Astrocyte (in vitro differentiated cells and primary cell): ENCODE results near the gene MAP3K6. TPM values are rescaled to one million over a fixed set of nuclear protein-coding genes. Genes with fewer than 3 reads are reported as not detected.
"Not testable (repeated sequence)": the region's sequence is repeated elsewhere in the genome, so short reads cannot be mapped to it uniquely, and the experiment has no call there.

Experiments used
- DNase-seq: peaks from one replicate; pipeline ENCODE4 v3.0.0-alpha.2; 2010; ENCODE audit warnings: low read depth
- FAIRE-seq: peaks from 2 replicates; lab custom pipeline; 2011; peaks lifted over from hg19 to GRCh38; lab: Jason Lieb, UNC
- H2AFZ ChIP-seq: 2 replicates; pipeline ENCODE4 v1.6.0; 2012; ENCODE audit warnings: low read depth, low read length, inconsistent platforms
- H3K27ac ChIP-seq: 2 replicates; pipeline ENCODE4 v1.5.1; 2011; ENCODE audit warnings: low read depth, low read length, inconsistent platforms
- H3K27me3 ChIP-seq: 2 replicates; pipeline ENCODE4 v1.6.0; 2011; ENCODE audit warnings: low read length, inconsistent platforms; ENCODE audit not compliant: insufficient read depth
- H3K36me3 ChIP-seq: 2 replicates; pipeline ENCODE4 v1.5.1; 2011; ENCODE audit warnings: low read length, inconsistent platforms; ENCODE audit not compliant: insufficient read depth
- H3K4me1 ChIP-seq: 2 replicates; pipeline ENCODE4 v1.5.1; 2011; ENCODE audit warnings: low read length, inconsistent platforms; ENCODE audit not compliant: insufficient read depth
- H3K4me2 ChIP-seq: 2 replicates; pipeline ENCODE4 v1.6.0; 2012; ENCODE audit warnings: low read length, inconsistent platforms
- H3K4me3 ChIP-seq: 2 replicates; pipeline ENCODE4 v1.5.1; 2011; ENCODE audit warnings: low read depth, mild to moderate bottlenecking, low read length, inconsistent platforms; ENCODE audit not compliant: insufficient read depth
- H3K79me2 ChIP-seq: 2 replicates; pipeline ENCODE4 v1.6.0; 2012; ENCODE audit warnings: mild to moderate bottlenecking, low read length, inconsistent platforms; ENCODE audit not compliant: insufficient read depth
- H3K9ac ChIP-seq: 2 replicates; pipeline ENCODE4 v1.6.0; 2012; ENCODE audit warnings: mild to moderate bottlenecking, low read length, inconsistent platforms
- H3K9me3 ChIP-seq: 2 replicates; pipeline ENCODE4 v1.5.1; 2012; ENCODE audit warnings: low read depth, mild to moderate bottlenecking, low read length, inconsistent platforms; ENCODE audit not compliant: insufficient read depth
- H4K20me1 ChIP-seq: 2 replicates; pipeline ENCODE4 v1.6.0; 2012; ENCODE audit warnings: low read length, inconsistent platforms; ENCODE audit not compliant: insufficient read depth
- H3K27ac Mint-ChIP-seq: one replicate; pipeline ENCODE4 v1.8.0; 2021; ENCODE audit warnings: mild to moderate bottlenecking, mixed read lengths; ENCODE audit not compliant: unreplicated experiment
- H3K27me3 Mint-ChIP-seq: one replicate; pipeline ENCODE4 v1.8.0; 2021; ENCODE audit warnings: low read depth, mixed read lengths; ENCODE audit not compliant: unreplicated experiment
- H3K36me3 Mint-ChIP-seq: one replicate; pipeline ENCODE4 v1.8.0; 2021; ENCODE audit warnings: low read depth, mixed read lengths; ENCODE audit not compliant: unreplicated experiment
- H3K4me1 Mint-ChIP-seq: one replicate; pipeline ENCODE4 v1.8.0; 2021; ENCODE audit warnings: low read depth, mixed read lengths; ENCODE audit not compliant: unreplicated experiment
- H3K4me3 Mint-ChIP-seq: one replicate; pipeline ENCODE4 v1.8.0; 2021; ENCODE audit warnings: mild to moderate bottlenecking, moderate library complexity, mixed read lengths; ENCODE audit not compliant: unreplicated experiment
- H3K9me3 Mint-ChIP-seq: one replicate; pipeline ENCODE4 v1.8.0; 2021; ENCODE audit warnings: mild to moderate bottlenecking, mixed read lengths; ENCODE audit not compliant: unreplicated experiment
- EZH2 ChIP-seq: IDR thresholded peaks from 2 replicates; pipeline ENCODE4 v1.6.1; 2012; ENCODE audit warnings: mild to moderate bottlenecking, low read length, inconsistent platforms; ENCODE audit not compliant: insufficient read depth
- total RNA-seq: library from RNA; stranded (reverse); gene quantifications from 2 replicates; pipeline ENCODE4 v1.2.1, GENCODE V29; 2021
- TF ChIP-seq, protein P1 (sequence below): IDR thresholded peaks from 2 replicates; pipeline ENCODE4 v1.5.1; 2011; ENCODE audit warnings: low read depth, mild to moderate bottlenecking, inconsistent platforms, low read length, moderate library complexity; ENCODE audit not compliant: insufficient read depth

MAP3K6 gene
- total RNA-seq, 1 donor from 2014 or later = 16.8 TPM

DNA sequence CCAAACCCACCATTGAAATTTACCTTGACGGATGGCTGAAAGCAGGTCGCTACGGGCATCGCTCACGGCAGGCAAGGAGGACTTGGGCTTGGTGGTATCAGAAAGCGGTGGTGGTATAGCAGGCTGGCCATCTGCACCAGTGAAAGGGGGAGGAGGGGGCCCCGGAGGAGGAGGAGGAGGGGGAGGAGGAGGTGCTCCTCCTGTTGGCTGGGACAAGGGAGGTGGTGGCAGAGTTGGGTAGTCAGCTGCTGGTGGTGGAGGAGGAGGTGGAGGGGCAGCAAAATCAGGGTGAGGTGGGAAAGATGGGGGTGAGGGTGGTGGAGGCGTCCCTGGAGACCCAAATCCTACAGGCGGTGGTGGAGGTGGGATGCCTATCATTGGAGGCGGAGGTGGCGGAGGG, 42.9 kb upstream of the MAP3K6 start:
- Mint-ChIP-seq H3K4me3 (no peak overlapping the region), H3K4me1 (peaks cover 7% of the 10 kb centered on the region), H3K27ac (no peak overlapping the region), H3K9me3 (no peaks in the 10 kb centered on the region), H3K27me3 (no peaks in the 10 kb centered on the region), H3K36me3 (peaks cover 41% of the 10 kb centered on the region)
- Histone ChIP-seq H2AFZ (no peak overlapping the region), H4K20me1 (no peaks in the 10 kb centered on the region), H3K9ac (no peak overlapping the region), H3K36me3 (peaks cover 34% of the 10 kb centered on the region), H3K79me2 (no peaks in the 10 kb centered on the region), H3K27me3 (no peaks in the 10 kb centered on the region), H3K4me3 (no peak overlapping the region), H3K4me1 (peaks cover 14% of the 10 kb centered on the region), H3K27ac (no peak overlapping the region), H3K9me3 (no peaks in the 10 kb centered on the region), H3K4me2 (no peak overlapping the region)
- TF ChIP-seq, protein P1, sequence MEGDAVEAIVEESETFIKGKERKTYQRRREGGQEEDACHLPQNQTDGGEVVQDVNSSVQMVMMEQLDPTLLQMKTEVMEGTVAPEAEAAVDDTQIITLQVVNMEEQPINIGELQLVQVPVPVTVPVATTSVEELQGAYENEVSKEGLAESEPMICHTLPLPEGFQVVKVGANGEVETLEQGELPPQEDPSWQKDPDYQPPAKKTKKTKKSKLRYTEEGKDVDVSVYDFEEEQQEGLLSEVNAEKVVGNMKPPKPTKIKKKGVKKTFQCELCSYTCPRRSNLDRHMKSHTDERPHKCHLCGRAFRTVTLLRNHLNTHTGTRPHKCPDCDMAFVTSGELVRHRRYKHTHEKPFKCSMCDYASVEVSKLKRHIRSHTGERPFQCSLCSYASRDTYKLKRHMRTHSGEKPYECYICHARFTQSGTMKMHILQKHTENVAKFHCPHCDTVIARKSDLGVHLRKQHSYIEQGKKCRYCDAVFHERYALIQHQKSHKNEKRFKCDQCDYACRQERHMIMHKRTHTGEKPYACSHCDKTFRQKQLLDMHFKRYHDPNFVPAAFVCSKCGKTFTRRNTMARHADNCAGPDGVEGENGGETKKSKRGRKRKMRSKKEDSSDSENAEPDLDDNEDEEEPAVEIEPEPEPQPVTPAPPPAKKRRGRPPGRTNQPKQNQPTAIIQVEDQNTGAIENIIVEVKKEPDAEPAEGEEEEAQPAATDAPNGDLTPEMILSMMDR = no peak
- no peak for TF ChIP-seq EZH2
- FAIRE-seq = no peak
- DNase-seq = no peak

DNA sequence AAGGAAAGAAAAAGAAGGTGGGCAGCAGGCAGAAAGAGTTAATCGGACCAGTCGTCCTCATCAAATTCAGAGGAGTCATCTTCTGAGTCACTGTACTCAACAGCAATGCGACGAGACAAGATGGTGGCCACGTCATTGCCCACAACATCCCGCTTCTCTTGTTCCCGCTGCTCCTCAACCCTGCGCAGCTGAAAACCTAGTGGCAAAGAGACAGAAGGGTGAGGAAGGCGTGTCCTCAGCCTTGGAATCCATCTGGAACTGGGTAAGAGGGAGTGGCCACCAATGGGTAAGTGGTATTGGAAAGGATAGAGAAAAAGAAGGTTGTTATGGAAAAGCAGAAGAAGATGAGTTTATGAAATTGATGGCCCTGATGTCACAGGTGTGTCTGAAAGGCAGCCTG, 41.4 kb upstream of the MAP3K6 start:
- no peak for FAIRE-seq
- H3K4me3 Mint-ChIP-seq = no peak overlapping the region

DNA sequence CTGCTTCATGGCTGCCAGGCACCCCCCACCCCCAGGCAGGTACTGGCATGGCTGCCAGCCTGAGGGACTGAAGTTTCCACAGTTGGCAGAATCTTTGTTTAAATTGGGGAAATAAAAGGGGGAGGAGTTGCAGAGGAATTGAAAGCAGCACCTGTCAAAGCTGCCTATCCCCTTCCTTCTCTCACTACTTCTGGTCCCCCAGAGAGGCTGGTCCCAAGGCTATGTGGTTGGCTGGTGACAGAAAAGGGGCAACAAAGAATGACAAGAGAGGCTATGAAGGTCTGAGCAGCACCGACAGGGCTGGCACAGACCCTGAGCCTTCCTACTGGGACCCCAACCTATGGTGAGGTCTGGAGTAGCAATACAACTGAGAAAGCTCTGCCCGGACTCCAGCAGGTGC, 40.0 kb upstream of the MAP3K6 start:
- H3K27ac Mint-ChIP-seq, H3K4me2 ChIP-seq, H3K9me3 Mint-ChIP-seq, FAIRE-seq, H3K27ac ChIP-seq, H3K4me3 ChIP-seq, H3K36me3 ChIP-seq, H3K9me3 ChIP-seq, H3K9ac ChIP-seq, H3K27me3 ChIP-seq, H3K4me3 Mint-ChIP-seq, H2AFZ ChIP-seq, H3K79me2 ChIP-seq, H3K27me3 Mint-ChIP-seq, H4K20me1 ChIP-seq, DNase-seq: not testable (repeated sequence)
- Mint-ChIP-seq H3K36me3 (peaks cover 20% of the 10 kb centered on the region), H3K4me1 (peaks cover 17% of the 10 kb centered on the region)
- H3K4me1 ChIP-seq = peaks cover 28% of the 10 kb centered on the region

More for the DNA sequence above, 41.4 kb upstream of the MAP3K6 start:
- Histone ChIP-seq H3K9ac (no peak overlapping the region), H3K27ac (no peak overlapping the region), H3K27me3 (no peaks in the 10 kb centered on the region), H3K36me3 (peaks cover 21% of the 10 kb centered on the region), H3K9me3 (no peaks in the 10 kb centered on the region), H3K4me1 (peaks cover 22% of the 10 kb centered on the region), H3K79me2 (no peaks in the 10 kb centered on the region), H4K20me1 (no peaks in the 10 kb centered on the region), H2AFZ (no peak overlapping the region), H3K4me2 (peak overlapping the region; percentile 6), H3K4me3 (no peak overlapping the region)
- DNase-seq = peak; percentile 61
- Mint-ChIP-seq H3K27me3 (no peaks in the 10 kb centered on the region), H3K36me3 (peaks cover 27% of the 10 kb centered on the region), H3K4me1 (peaks cover 17% of the 10 kb centered on the region), H3K27ac (no peak overlapping the region), H3K9me3 (no peaks in the 10 kb centered on the region)
- TF ChIP-seq EZH2 = no peak
- TF ChIP-seq, protein P1 = no peak
